CD8-positive, alpha-beta memory T cell (primary cell): Measurements from ENCODE around the gene NEK5. TPM values are rescaled to one million over a fixed set of nuclear protein-coding genes. Genes with fewer than 3 reads are reported as not detected.
"Not testable (repeated sequence)": the region's sequence is repeated elsewhere in the genome, so short reads cannot be mapped to it uniquely, and the experiment has no call there.

Experiments used
- CTCF ChIA-PET: fragments of 350-600 bp; sonication (Branson Sonifier 250); formaldehyde crosslinking; loops from one replicate; lab custom pipeline; 2021; ENCODE audit warnings: antibody characterized with exemption; lab: Charles Lee
- POLR2A ChIA-PET: fragments of 350-600 bp; sonication (Branson Sonifier 250); formaldehyde crosslinking; loops from one replicate; lab custom pipeline; 2021; ENCODE audit warnings: antibody characterized with exemption; lab: Charles Lee
- DNase-seq, 5 donors: peaks; one replicate each; pipeline versions ENCODE4 v3.0.0 to v3.0.0-alpha.2; 2020 to 2022; ENCODE audit warnings: mixed read lengths in 1 of 5
- H3K27ac ChIP-seq: one replicate; pipeline ENCODE4 v1.7.0; 2013; ENCODE audit warnings: low read depth, mild to moderate bottlenecking, low read length, moderate library complexity
- H3K27me3 ChIP-seq: 2 replicates; pipeline ENCODE4 v1.7.0; 2013; ENCODE audit warnings: low read length, mild to moderate bottlenecking; ENCODE audit not compliant: insufficient read depth, poor library complexity, severe bottlenecking
- H3K36me3 ChIP-seq: 2 replicates; pipeline ENCODE4 v1.7.0; 2013; ENCODE audit warnings: mild to moderate bottlenecking, low read length, moderate library complexity; ENCODE audit not compliant: insufficient read depth
- H3K4me1 ChIP-seq: 2 replicates; pipeline ENCODE4 v1.7.0; 2013; ENCODE audit warnings: mild to moderate bottlenecking, low read length, moderate library complexity; ENCODE audit not compliant: insufficient read depth
- H3K4me3 ChIP-seq: 2 replicates; pipeline ENCODE4 v1.7.0; 2013; ENCODE audit warnings: mild to moderate bottlenecking, low read length
- H3K9me3 ChIP-seq: 2 replicates; pipeline ENCODE4 v1.7.0; 2013; ENCODE audit warnings: mild to moderate bottlenecking, low read length
- H3K27ac Mint-ChIP-seq, 8 donors: one replicate each; pipeline ENCODE4 v1.8.0; 2020 to 2021; ENCODE audit warnings: mixed read lengths in 8 of 8, mild to moderate bottlenecking in 6 of 8, inconsistent platforms in 3 of 8, moderate library complexity in 3 of 8
- H3K27me3 Mint-ChIP-seq, 2 donors: one replicate each; pipeline ENCODE4 v1.8.0; 2020 to 2021; ENCODE audit warnings: mixed read lengths in 2 of 2, mild to moderate bottlenecking in 1 of 2, moderate library complexity in 1 of 2
- H3K36me3 Mint-ChIP-seq, 3 donors: one replicate each; pipeline ENCODE4 v1.8.0; 2020 to 2021; ENCODE audit warnings: mixed read lengths in 3 of 3, inconsistent platforms in 1 of 3, mild to moderate bottlenecking in 1 of 3
- H3K4me1 Mint-ChIP-seq, 3 donors: one replicate each; pipeline ENCODE4 v1.8.0; 2020 to 2021; ENCODE audit warnings: mixed read lengths in 3 of 3, inconsistent platforms in 1 of 3, mild to moderate bottlenecking in 1 of 3
- H3K4me3 Mint-ChIP-seq, 7 donors: one replicate each; pipeline ENCODE4 v1.8.0; 2020 to 2021; ENCODE audit warnings: mixed read lengths in 7 of 7, mild to moderate bottlenecking in 6 of 7, moderate library complexity in 4 of 7, inconsistent platforms in 2 of 7
- H3K9me3 Mint-ChIP-seq, 5 donors: one replicate each; pipeline ENCODE4 v1.8.0; 2020 to 2022; ENCODE audit warnings: mixed read lengths in 5 of 5, mild to moderate bottlenecking in 3 of 5, moderate library complexity in 2 of 5, inconsistent platforms in 1 of 5
- polyA plus RNA-seq: library from polyadenylated mRNA; unstranded; fragments of 300-500 nt; fragmentation: Illumina TruSeq; gene quantifications from one replicate; pipeline ENCODE4 v1.2.3, GENCODE V29; 2021
- total RNA-seq, 2 experiments: library from RNA; stranded (reverse); gene quantifications; one replicate each; pipeline ENCODE4 v1.2.3, GENCODE V29; 2021

Gene NEK5
- total and polyA plus RNA-seq, 3 experiments from 2014 or later, result 0.17 TPM; not detected in 2

- Histone ChIP-seq H3K4me3 (no peak overlapping the region), H3K9me3 (no peaks in the 10 kb centered on the region), H3K27ac (no peak overlapping the region), H3K36me3 (no peaks in the 10 kb centered on the region), H3K4me1 (no peaks in the 10 kb centered on the region), H3K27me3 (no peaks in the 10 kb centered on the region)
- ChIA-PET CTCF (interaction anchor here (0.9 kb wide), 1 partner anchor 24 kb away, joined by 3 read pairs; no protein-coding TSS in a partner anchor), POLR2A (no interaction called here)
- peaks cover 12 to 27% (median 21%) of the 10 kb centered on the region in 5 donors for H3K9me3 Mint-ChIP-seq
- peaks cover 0 to 5% (median 0%) of the 10 kb centered on the region in 3 donors for H3K36me3 Mint-ChIP-seq
- no peak overlapping the region for H3K4me3 Mint-ChIP-seq
- H3K27ac Mint-ChIP-seq, result no peak overlapping the region
- no peaks in the 10 kb centered on the region for H3K4me1 Mint-ChIP-seq
- no peaks in the 10 kb centered on the region for H3K27me3 Mint-ChIP-seq
- no peak for DNase-seq
These were observed 67.3 kb downstream of the NEK5 start for GRCh38 chr13:52061587-52061986.

- H3K4me3 Mint-ChIP-seq, H3K36me3 ChIP-seq, H3K36me3 Mint-ChIP-seq, H3K4me3 ChIP-seq, H3K9me3 ChIP-seq, CTCF ChIA-PET, DNase-seq, H3K4me1 ChIP-seq, POLR2A ChIA-PET, H3K4me1 Mint-ChIP-seq, H3K27me3 ChIP-seq, H3K27ac ChIP-seq, H3K27me3 Mint-ChIP-seq, H3K27ac Mint-ChIP-seq: not testable (repeated sequence)
- H3K9me3 Mint-ChIP-seq, result peaks cover 8 to 24% (median 18%) of the 10 kb centered on the region in 5 donors
These were observed 67.8 kb downstream of the NEK5 start for GRCh38 chr13:52061064-52061463.

DNA sequence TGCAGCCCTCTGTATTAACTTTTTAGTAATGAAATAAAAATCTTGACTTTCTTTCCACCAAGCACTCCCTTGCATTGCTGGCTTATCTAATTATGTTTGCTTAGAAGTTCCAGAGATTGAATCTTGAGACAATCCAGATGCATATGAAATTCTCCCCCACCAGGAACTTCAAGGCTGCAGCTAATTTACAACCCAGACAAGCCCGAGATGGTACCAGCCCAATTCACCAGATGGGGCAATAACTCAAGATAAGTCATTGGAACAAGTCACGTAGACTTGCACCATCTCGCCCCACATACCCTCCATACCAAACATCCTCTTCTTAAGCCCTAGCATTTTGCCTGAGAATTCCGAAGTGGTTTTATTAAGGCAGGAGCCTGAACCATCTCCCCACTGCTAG lies 75.4 kb downstream of the NEK5 start:
- no peak for DNase-seq
- POLR2A ChIA-PET, result no interaction called here
- H3K27me3 ChIP-seq, result no peaks in the 10 kb centered on the region
- H3K36me3 ChIP-seq, result no peaks in the 10 kb centered on the region
- no peaks in the 10 kb centered on the region for H3K9me3 ChIP-seq
- CTCF ChIA-PET, result no interaction called here
- H3K36me3 Mint-ChIP-seq, result peaks cover 0 to 17% (median 2%) of the 10 kb centered on the region in 3 donors
- peaks cover 4 to 37% (median 13%) of the 10 kb centered on the region in 5 donors for H3K9me3 Mint-ChIP-seq
- H3K27ac ChIP-seq, result no peak overlapping the region
- no peak overlapping the region for H3K27ac Mint-ChIP-seq
- no peak overlapping the region for H3K4me3 Mint-ChIP-seq
- no peak overlapping the region for H3K4me3 ChIP-seq
- no peaks in the 10 kb centered on the region for H3K4me1 Mint-ChIP-seq
- H3K4me1 ChIP-seq, result no peaks in the 10 kb centered on the region
- peaks cover 0 to 8% of the 10 kb centered on the region in 2 donors for H3K27me3 Mint-ChIP-seq

GRCh38 chr13:52051400-52051799 lies 77.5 kb downstream of the NEK5 start:
- Mint-ChIP-seq H3K36me3 (peaks cover 0 to 18% (median 2%) of the 10 kb centered on the region in 3 donors), H3K27ac (no peak overlapping the region), H3K27me3 (peaks cover 0 to 8% of the 10 kb centered on the region in 2 donors), H3K4me3 (no peak overlapping the region), H3K4me1 (no peaks in the 10 kb centered on the region), H3K9me3 (peaks cover 4 to 37% (median 13%) of the 10 kb centered on the region in 5 donors)
- Histone ChIP-seq H3K27ac (no peak overlapping the region), H3K4me1 (no peaks in the 10 kb centered on the region), H3K9me3 (no peaks in the 10 kb centered on the region), H3K27me3 (no peaks in the 10 kb centered on the region), H3K36me3 (no peaks in the 10 kb centered on the region), H3K4me3 (no peak overlapping the region)
- POLR2A ChIA-PET, result no interaction called here
- CTCF ChIA-PET, result no interaction called here
- DNase-seq, result no peak

DNA sequence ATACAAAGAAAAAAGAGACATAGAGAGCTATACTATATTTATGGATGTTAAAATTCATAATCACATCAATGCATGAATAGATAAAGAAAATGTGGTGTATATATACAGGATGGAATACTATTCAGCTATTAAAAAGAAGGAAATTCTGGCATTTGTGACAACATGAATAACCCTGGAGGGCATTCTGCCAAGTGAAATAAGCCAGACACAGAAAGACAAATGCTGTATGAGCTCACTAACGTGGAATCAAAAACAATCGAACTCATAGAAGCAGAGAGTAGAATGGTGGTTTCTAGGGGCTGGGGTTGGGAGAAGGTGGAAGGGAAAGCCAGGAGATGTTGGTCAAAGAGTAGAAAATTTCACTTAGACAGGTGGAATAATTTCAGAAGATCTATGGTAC lies 80.4 kb downstream of the NEK5 start:
- Mint-ChIP-seq H3K36me3 (peaks cover 3 to 30% (median 4%) of the 10 kb centered on the region in 3 donors), H3K27me3 (peaks cover 0 to 8% of the 10 kb centered on the region in 2 donors), H3K27ac (no peak overlapping the region), H3K4me3 (no peak overlapping the region), H3K4me1 (no peaks in the 10 kb centered on the region), H3K9me3 (peaks cover 8 to 30% (median 17%) of the 10 kb centered on the region in 5 donors)
- DNase-seq, result no peak
- Histone ChIP-seq H3K27me3 (no peaks in the 10 kb centered on the region), H3K4me1 (no peaks in the 10 kb centered on the region), H3K27ac (no peak overlapping the region), H3K36me3 (no peaks in the 10 kb centered on the region), H3K9me3 (no peaks in the 10 kb centered on the region), H3K4me3 (no peak overlapping the region)
- POLR2A ChIA-PET, result no interaction called here
- CTCF ChIA-PET, result no interaction called here

DNA sequence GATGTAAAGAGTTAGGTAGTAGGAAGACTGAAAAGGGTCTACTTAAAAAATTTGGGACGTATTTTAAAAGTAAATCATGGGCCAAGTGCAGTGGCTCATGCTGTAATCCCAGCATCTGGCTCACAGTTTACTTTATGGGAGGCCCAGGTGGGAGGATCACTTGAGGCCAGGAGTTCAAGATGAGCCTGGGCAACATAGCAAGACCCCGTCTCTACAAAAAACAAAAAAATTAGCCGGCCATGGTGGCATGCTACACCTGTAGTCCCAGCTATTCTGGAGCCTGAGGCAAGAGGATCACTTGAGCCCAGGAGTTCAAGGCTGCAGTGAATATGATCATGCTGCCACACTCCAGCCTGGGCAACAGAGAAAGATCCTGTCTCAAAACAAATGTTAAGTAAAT lies 81.4 kb downstream of the NEK5 start:
- Mint-ChIP-seq H3K27ac (no peak overlapping the region), H3K4me3 (no peak overlapping the region), H3K4me1 (no peaks in the 10 kb centered on the region), H3K27me3 (peaks cover 0 to 8% of the 10 kb centered on the region in 2 donors), H3K9me3 (peaks cover 6 to 27% (median 15%) of the 10 kb centered on the region in 5 donors), H3K36me3 (peaks cover 3 to 33% (median 4%) of the 10 kb centered on the region in 3 donors)
- POLR2A ChIA-PET, result no interaction called here
- CTCF ChIA-PET, result no interaction called here
- Histone ChIP-seq H3K27ac (no peak overlapping the region), H3K4me3 (no peak overlapping the region), H3K4me1 (no peaks in the 10 kb centered on the region), H3K27me3 (no peaks in the 10 kb centered on the region), H3K36me3 (no peaks in the 10 kb centered on the region), H3K9me3 (no peaks in the 10 kb centered on the region)
- no peak for DNase-seq

GRCh38 chr13:52043675-52044074 lies 85.2 kb downstream of the NEK5 start:
- H3K4me3 ChIP-seq, result no peak overlapping the region
- no peaks in the 10 kb centered on the region for H3K27me3 ChIP-seq
- H3K9me3 ChIP-seq, result no peaks in the 10 kb centered on the region
- ChIA-PET POLR2A (no interaction called here), CTCF (no interaction called here)
- no peak overlapping the region for H3K27ac ChIP-seq
- Mint-ChIP-seq H3K27me3 (no peaks in the 10 kb centered on the region), H3K4me1 (no peaks in the 10 kb centered on the region), H3K27ac (no peak overlapping the region), H3K36me3 (peaks cover 4 to 34% (median 6%) of the 10 kb centered on the region in 3 donors), H3K9me3 (peaks cover 8 to 22% (median 17%) of the 10 kb centered on the region in 5 donors), H3K4me3 (no peak overlapping the region)
- no peaks in the 10 kb centered on the region for H3K4me1 ChIP-seq
- H3K36me3 ChIP-seq, result no peaks in the 10 kb centered on the region
- DNase-seq, result no peak

- Mint-ChIP-seq H3K4me3 (no peak overlapping the region), H3K36me3 (peaks cover 3 to 20% (median 4%) of the 10 kb centered on the region in 3 donors), H3K27me3 (no peaks in the 10 kb centered on the region), H3K4me1 (peaks cover 10 to 27% (median 11%) of the 10 kb centered on the region in 3 donors), H3K27ac (no peak overlapping the region), H3K9me3 (peaks cover 0 to 6% (median 5%) of the 10 kb centered on the region in 5 donors)
- ChIA-PET CTCF (no interaction called here), POLR2A (no interaction called here)
- no peaks in the 10 kb centered on the region for H3K4me1 ChIP-seq
- no peaks in the 10 kb centered on the region for H3K9me3 ChIP-seq
- no peak overlapping the region for H3K27ac ChIP-seq
- no peak overlapping the region for H3K4me3 ChIP-seq
- no peak for DNase-seq
- H3K36me3 ChIP-seq, result no peaks in the 10 kb centered on the region
- H3K27me3 ChIP-seq, result no peaks in the 10 kb centered on the region
These were observed 92.8 kb downstream of the NEK5 start for GRCh38 chr13:52036037-52036436.
